Endothelial cell of umbilical vein (primary cell): ENCODE measurements around the gene DUOXA2. TPM values are rescaled to one million over a fixed set of nuclear protein-coding genes. Genes with fewer than 3 reads are reported as not detected.

Experiments used
- BruUV-seq: library from RNA; stranded (reverse); fragments of 400-500 nt; replicated peaks from 2 replicates; lab custom pipeline; 2021; lab: Mats Ljungman, UMichigan
- CTCF ChIA-PET: fragments of 300-600, 350-600 bp; sonication (Branson Sonifier 250); formaldehyde crosslinking; loops from one replicate; lab custom pipeline; 2021; ENCODE audit warnings: antibody characterized with exemption, inconsistent platforms; lab: Charles Lee
- POLR2A ChIA-PET: fragments of 300-600, 350-600 bp; sonication (Branson Sonifier 250); formaldehyde crosslinking; loops from one replicate; lab custom pipeline; 2021; ENCODE audit warnings: antibody characterized with exemption, inconsistent platforms; lab: Charles Lee
- DNase-seq: peaks from one replicate; pipeline ENCODE4 v3.0.0-alpha.2; 2011; ENCODE audit warnings: low read depth, low spot score
- FAIRE-seq: peaks from 2 replicates; lab custom pipeline; 2011; peaks lifted over from hg19 to GRCh38; lab: Jason Lieb, UNC
- H2AFZ ChIP-seq: 2 replicates; pipeline ENCODE4 v1.6.0; 2012; ENCODE audit warnings: low read depth, low read length, control low read depth, inconsistent platforms
- H3K27ac ChIP-seq: 2 replicates; pipeline ENCODE4 v1.5.1; 2011; ENCODE audit warnings: low read depth, mild to moderate bottlenecking, control low read depth, low read length, moderate library complexity; ENCODE audit not compliant: insufficient read depth
- H3K27me3 ChIP-seq, 2 experiments: 2 replicates each; pipeline versions ENCODE4 v1.6.0 to v1.6.1; 2011; ENCODE audit warnings: low read length in 2 of 2, mixed read lengths in 1 of 2; ENCODE audit not compliant: control insufficient read depth in 2 of 2, insufficient read depth in 2 of 2
- H3K36me3 ChIP-seq, 2 experiments: 2 replicates in 1 of 2; 3 replicates in 1 of 2; pipeline ENCODE4 v1.5.1; 2011; ENCODE audit warnings: low read length in 2 of 2, mild to moderate bottlenecking in 1 of 2, moderate library complexity in 1 of 2; ENCODE audit not compliant: control insufficient read depth in 2 of 2, insufficient read depth in 2 of 2; ENCODE audit errors: extremely low read depth in 1 of 2
- H3K4me1 ChIP-seq: 3 replicates; pipeline ENCODE4 v1.5.1; 2011; ENCODE audit warnings: mild to moderate bottlenecking, low read length; ENCODE audit not compliant: control insufficient read depth, insufficient read depth; ENCODE audit errors: extremely low read depth
- H3K4me2 ChIP-seq: 2 replicates; pipeline ENCODE4 v1.6.1; 2011; ENCODE audit warnings: low read length, control low read depth, mixed read lengths; ENCODE audit not compliant: insufficient read depth
- H3K4me3 ChIP-seq, 3 experiments: fragments of 200-600 bp in 1 of 3; sonication (generic), shearing (Covaris generic) in 1 of 3; replicated peaks in 1 of 3; 2 replicates each; pipeline ENCODE4 v1.5.1; 2011 to 2016; ENCODE audit warnings: control low read depth in 3 of 3, low read length in 3 of 3, mild to moderate bottlenecking in 2 of 3, inconsistent platforms in 1 of 3, low read depth in 1 of 3, moderate library complexity in 1 of 3; ENCODE audit not compliant: insufficient read depth in 1 of 3
- H3K79me2 ChIP-seq: 2 replicates; pipeline ENCODE4 v1.6.0; 2012; ENCODE audit warnings: low read length, inconsistent platforms; ENCODE audit not compliant: control insufficient read depth, insufficient read depth
- H3K9ac ChIP-seq: replicated peaks from 2 replicates; pipeline ENCODE3; 2011; ENCODE audit warnings: low read length, control low read depth; ENCODE audit not compliant: insufficient read depth; ENCODE audit errors: extremely low read depth
- H3K9me1 ChIP-seq: replicated peaks from 3 replicates; pipeline ENCODE4 v1.6.0; 2011; ENCODE audit warnings: mild to moderate bottlenecking, low read length; ENCODE audit not compliant: control insufficient read depth, insufficient read depth; ENCODE audit errors: extremely low read depth
- H3K9me3 ChIP-seq: replicated peaks from 2 replicates; pipeline ENCODE4 v1.5.1; 2012; ENCODE audit warnings: low read length, inconsistent platforms; ENCODE audit not compliant: control insufficient read depth, insufficient read depth
- H4K20me1 ChIP-seq: replicated peaks from 2 replicates; pipeline ENCODE3; 2011; ENCODE audit warnings: mild to moderate bottlenecking, low read length; ENCODE audit not compliant: control insufficient read depth, insufficient read depth; ENCODE audit errors: extremely low read depth
- CTCF ChIP-seq, 2 donors: IDR thresholded peaks; 1 replicate in 1 of 2; 2 replicates in 1 of 2; pipeline ENCODE4 v1.5.1; 2011; ENCODE audit warnings: low read length in 2 of 2, mild to moderate bottlenecking in 2 of 2, moderate library complexity in 2 of 2, control low read depth in 1 of 2, inconsistent platforms in 1 of 2, low read depth in 1 of 2; ENCODE audit not compliant: insufficient read depth in 1 of 2; ENCODE audit errors: extremely low read depth in 1 of 2
- EZH2 ChIP-seq: IDR thresholded peaks from 2 replicates; pipeline ENCODE4 v1.6.1; 2012; ENCODE audit warnings: borderline replicate concordance, low read depth, mild to moderate bottlenecking, moderate library complexity, low read length, inconsistent platforms; ENCODE audit not compliant: severe bottlenecking
- FOS ChIP-seq: IDR thresholded peaks from 2 replicates; pipeline ENCODE4 v1.6.1; 2011; ENCODE audit warnings: mild to moderate bottlenecking, low read length, moderate library complexity, borderline replicate concordance; ENCODE audit not compliant: insufficient read depth
- GATA2 ChIP-seq: IDR thresholded peaks from 2 replicates; pipeline ENCODE4 v1.7.0; 2011; ENCODE audit warnings: low read depth, mild to moderate bottlenecking, moderate library complexity, mixed read lengths, low read length; ENCODE audit not compliant: insufficient read length, insufficient read depth
- JUN ChIP-seq: IDR thresholded peaks from 2 replicates; pipeline ENCODE4 v1.6.1; 2011; ENCODE audit warnings: borderline replicate concordance, low read depth; ENCODE audit not compliant: insufficient read length, insufficient read depth
- MAX ChIP-seq: IDR thresholded peaks from 2 replicates; pipeline ENCODE4 v1.6.1; 2011; ENCODE audit not compliant: insufficient read depth, insufficient read length
- MYC ChIP-seq: IDR thresholded peaks from one replicate; pipeline ENCODE4 v1.6.1; 2011; ENCODE audit warnings: mild to moderate bottlenecking, low read depth, low read length
- POLR2A ChIP-seq: IDR thresholded peaks from 2 replicates; pipeline ENCODE4 v1.6.1; 2012; ENCODE audit warnings: low read depth, mild to moderate bottlenecking, control low read depth, low read length
- POLR2AphosphoS5 ChIP-seq: IDR thresholded peaks from 2 replicates; pipeline ENCODE4 v1.6.1; 2012; ENCODE audit warnings: low read depth, mild to moderate bottlenecking, control low read depth, low read length, moderate library complexity; ENCODE audit not compliant: insufficient read depth
- dilution Hi-C: fragments of 300-500 bp; cut with MboI; formaldehyde crosslinking; loops from one replicate; pipeline ENCODE4 v1.15.0; 2019; ENCODE audit warnings: low sequenced_read_pairs; ENCODE audit not compliant: extremely low pct_ligation_motif_present
- intact Hi-C: fragments of 100-400 bp; cut with micrococcal nuclease; formaldehyde crosslinking; loops from one replicate; pipeline ENCODE4 v1.10.0; 2022
- polyA plus RNA-seq, 4 experiments: library from polyadenylated mRNA; depleted of rRNA in 3 of 4; stranded (reverse) in 3 of 4; unstranded in 1 of 4; fragments of >200 nt; gene quantifications; 2 replicates each; pipeline versions ENCODE4 v1.2.1 to v1.2.3, GENCODE V29; 2011 to 2012; ENCODE audit warnings: missing spikeins in 1 of 4
- total RNA-seq: library from RNA; stranded (reverse); gene quantifications from 2 replicates; pipeline ENCODE4 v1.2.3, GENCODE V29; 2021

Gene DUOXA2
- total and polyA plus RNA-seq, 2 donors (not counting 3 experiments of a cell fraction or from before 2014, with no cell fraction given): not detected

GRCh38 chr15:45115312-45115820 is 1.2 kb downstream of the DUOXA2 start:
- H3K27ac ChIP-seq: no peak overlapping the region
- H3K79me2 ChIP-seq: no peaks in the 10 kb centered on the region
- H3K4me1 ChIP-seq: peaks cover 4% of the 10 kb centered on the region
- no peak overlapping the region for H3K4me3 ChIP-seq
- FAIRE-seq (no peak), DNase-seq (no peak)
- no peak overlapping the region for H3K9ac ChIP-seq
- no peak overlapping the region for H3K4me2 ChIP-seq
- H3K9me3 ChIP-seq: no peaks in the 10 kb centered on the region
- peaks cover 65 to 69% of the 10 kb centered on the region in 2 experiments for H3K27me3 ChIP-seq
- intact Hi-C loops (loop anchor here (5.0 kb wide), 3 partner anchors 78 to 263 kb away; no protein-coding TSS in a partner anchor), dilution Hi-C loops (no loop called here)
- no peaks in the 10 kb centered on the region for H4K20me1 ChIP-seq
- TF ChIP-seq POLR2AphosphoS5 (no peak), POLR2A (no peak), FOS (no peak), EZH2 (no peak), GATA2 (no peak)
- no TSS peak for BruUV-seq
- ChIA-PET POLR2A (no interaction called here), CTCF (interaction anchor here (3.0 kb wide), 1 partner anchor 11 kb away, joined by 12 read pairs; no protein-coding TSS in a partner anchor)
- no peak overlapping the region for H2AFZ ChIP-seq
- no peaks in the 10 kb centered on the region for H3K36me3 ChIP-seq
- no peaks in the 10 kb centered on the region for H3K9me1 ChIP-seq

GRCh38 chr15:45116006-45116481 is 1.9 kb downstream of the DUOXA2 start:
- intact Hi-C loops: loop anchor here (5.0 kb wide), 3 partner anchors 79 to 264 kb away; no protein-coding TSS in a partner anchor
- no peak for FAIRE-seq
- BruUV-seq: no TSS peak
- no peaks in the 10 kb centered on the region for H3K9me1 ChIP-seq
- TF ChIP-seq GATA2 (no peak), FOS (no peak), CTCF (IDR thresholded peaks at IDR 0.05; ENCODE audit: extremely low read depth in 1 of 2, insufficient read depth in 1 of 2, low read depth in 1 of 2, low read length in 2 of 2) (no peak), EZH2 (no peak), MYC (no peak), MAX (no peak), JUN (no peak), POLR2AphosphoS5 (no peak), POLR2A (no peak)
- no peak overlapping the region for H3K4me3 ChIP-seq
- dilution Hi-C loops: no loop called here
- H4K20me1 ChIP-seq: no peaks in the 10 kb centered on the region
- H3K9me3 ChIP-seq: no peaks in the 10 kb centered on the region
- no peak overlapping the region for H2AFZ ChIP-seq
- H3K4me2 ChIP-seq: no peak overlapping the region
- no peak for DNase-seq
- no peaks in the 10 kb centered on the region for H3K36me3 ChIP-seq
- H3K4me1 ChIP-seq: peaks cover 4% of the 10 kb centered on the region
- ChIA-PET POLR2A (no interaction called here), CTCF (interaction anchor here (1.2 to 3.0 kb wide), 2 partner anchors 10 to 79 kb away, joined by 4 to 12 read pairs; no protein-coding TSS in a partner anchor)
- H3K79me2 ChIP-seq: no peaks in the 10 kb centered on the region
- no peak overlapping the region for H3K27ac ChIP-seq
- H3K27me3 ChIP-seq: peaks cover 62 to 65% of the 10 kb centered on the region in 2 experiments
- H3K9ac ChIP-seq: no peak overlapping the region
